Left kidney (tissue), 2 donors: ENCODE data around the gene SELENOH. TPM values are rescaled to one million over a fixed set of nuclear protein-coding genes. Genes with fewer than 3 reads are reported as not detected.
A peak's percentile ranks its signal among the peaks of the same experiment; 100 is the strongest.

ENCODE experiments used
- DNase-seq: peaks from one replicate; pipeline ENCODE4 v3.0.0-alpha.2; 2013
- polyA plus RNA-seq: library from polyadenylated mRNA; unstranded; fragments of 120-200 nt; gene quantifications from one replicate; pipeline ENCODE4 v1.2.1, GENCODE V29; 2013; ENCODE audit not compliant: insufficient read length

SELENOH gene
- polyA plus RNA-seq, 1 donor, result 97.0 TPM

DNA sequence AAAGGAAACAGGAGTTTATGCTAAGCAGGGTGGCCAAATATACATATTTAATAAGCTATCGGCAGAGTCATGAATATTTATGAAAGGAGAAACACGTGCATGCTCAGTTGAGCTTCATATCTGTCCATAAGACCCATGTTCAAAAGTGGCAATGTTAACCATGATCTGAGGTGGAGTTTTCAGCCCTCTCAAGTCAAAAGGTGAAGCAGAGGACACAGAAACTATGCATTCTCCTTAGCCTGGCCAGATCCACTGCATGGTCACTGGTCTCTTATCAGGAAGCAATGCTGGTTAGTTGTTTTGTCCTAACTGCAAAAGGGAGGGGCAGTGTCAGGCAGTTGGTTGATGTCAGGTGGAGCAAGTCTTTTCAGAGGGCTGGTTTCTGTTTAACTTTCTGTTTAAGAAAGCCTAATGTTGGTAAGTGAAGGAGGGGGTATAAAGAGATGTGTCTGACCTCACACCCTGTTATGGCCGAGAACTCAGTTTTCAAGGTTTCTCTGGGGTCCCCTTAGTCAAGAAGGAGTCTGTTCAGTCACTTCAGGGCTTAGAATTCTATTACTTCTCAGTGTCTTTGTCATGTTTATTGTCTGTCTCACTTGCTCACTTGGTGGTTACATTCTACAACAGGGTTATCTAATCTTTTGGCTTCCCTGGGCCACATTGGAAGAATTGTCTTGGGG is 5.5 kb upstream of the SELENOH start:
- DNase-seq, result no peak

DNA sequence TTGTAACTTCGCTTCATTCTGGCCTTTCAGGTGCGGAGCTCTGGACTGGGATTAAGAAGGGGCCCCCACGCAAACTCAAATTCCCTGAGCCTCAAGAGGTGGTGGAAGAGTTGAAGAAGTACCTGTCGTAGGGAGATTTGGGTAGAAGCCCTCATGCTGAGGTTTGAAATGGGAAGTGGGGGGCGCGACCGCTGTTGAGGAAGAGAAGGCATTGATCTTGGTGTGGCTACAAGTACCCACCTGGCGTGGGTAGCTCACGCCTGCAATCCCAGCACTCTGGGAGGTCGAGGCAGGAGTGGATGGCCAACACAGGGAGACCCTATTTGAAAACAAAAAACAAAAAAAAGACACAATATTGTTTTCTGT is 779 bp downstream of the SELENOH start:
- no peak for DNase-seq

DNA sequence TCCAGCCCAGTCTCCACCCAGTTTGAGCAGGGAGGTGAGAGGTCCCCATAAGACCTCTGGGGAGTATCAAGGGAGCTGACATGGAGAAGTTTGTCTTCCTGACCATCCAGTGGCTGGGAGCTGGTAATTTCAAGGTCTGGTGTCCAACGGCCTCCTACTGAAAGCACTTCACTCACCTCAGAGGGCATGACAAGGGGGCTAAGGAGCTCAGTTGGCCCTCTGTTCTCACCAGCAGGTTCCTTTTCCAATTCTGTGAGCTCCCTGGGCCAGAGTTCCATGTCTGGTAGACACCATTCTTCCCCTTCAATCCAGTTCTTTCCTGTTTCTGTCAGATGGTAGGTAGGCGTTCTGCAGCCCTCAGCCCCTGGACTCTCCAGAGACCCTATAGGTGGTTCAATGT is 3.1 kb downstream of the SELENOH start:
- no peak for DNase-seq

DNA sequence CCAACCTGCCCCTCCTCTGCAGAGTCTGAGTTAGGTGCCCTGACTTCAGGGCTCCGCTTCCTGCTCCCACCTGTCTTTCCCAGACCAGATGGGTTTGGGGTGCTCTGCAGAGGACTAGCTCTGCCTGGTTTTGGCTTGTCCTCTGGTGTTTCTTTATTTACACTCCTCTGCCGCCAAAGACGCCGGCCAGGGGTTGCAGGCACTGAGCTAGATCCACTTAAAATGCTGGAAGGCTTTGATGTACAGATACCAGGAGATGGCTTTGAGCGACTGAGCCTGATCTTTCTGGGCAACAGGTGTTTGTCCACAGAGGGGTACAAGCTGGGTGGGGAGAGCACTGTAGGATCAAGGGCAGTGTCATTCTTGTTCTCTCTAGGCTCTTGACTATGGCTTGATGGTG is 3.9 kb downstream of the SELENOH start:
- DNase-seq, result no peak

DNA sequence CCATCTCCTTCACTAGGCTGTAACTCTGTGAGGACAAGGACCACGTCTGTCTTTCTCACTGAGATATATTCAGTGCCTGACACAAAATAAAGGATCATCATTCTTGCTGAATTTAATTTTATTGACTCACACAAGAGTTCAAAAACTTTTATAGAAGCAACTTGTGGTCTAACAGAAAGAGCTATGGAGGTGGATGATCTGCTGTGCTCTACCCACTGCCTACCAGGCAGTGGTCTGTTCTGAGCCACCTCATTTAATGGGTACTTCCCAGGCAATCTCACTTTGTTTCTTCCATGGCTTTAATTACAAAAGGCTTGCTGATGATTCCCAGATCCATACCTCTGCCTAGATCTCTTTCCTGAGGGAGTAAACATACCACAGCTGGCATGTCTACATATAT is 5.6 kb downstream of the SELENOH start:
- DNase-seq, result no peak

DNA sequence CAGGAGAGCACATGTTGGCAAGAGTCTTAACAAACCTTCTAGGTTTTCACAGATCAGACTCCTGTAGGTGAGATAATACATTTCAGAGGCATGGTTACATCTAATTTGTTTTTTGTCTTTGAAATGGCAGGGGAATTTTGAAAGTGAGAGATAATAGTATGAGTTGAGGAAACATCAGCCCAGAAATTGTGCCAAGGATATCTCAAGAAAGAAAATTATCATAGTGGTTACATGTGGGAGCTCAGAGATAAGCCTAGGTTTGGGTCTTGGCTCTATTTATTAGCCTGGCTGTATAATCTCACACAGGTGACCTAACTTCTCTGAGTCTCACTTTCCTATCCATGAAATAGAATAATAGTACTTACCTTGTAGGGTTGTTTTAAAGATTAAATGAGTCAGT is 9.9 kb downstream of the SELENOH start:
- no peak for DNase-seq

DNA sequence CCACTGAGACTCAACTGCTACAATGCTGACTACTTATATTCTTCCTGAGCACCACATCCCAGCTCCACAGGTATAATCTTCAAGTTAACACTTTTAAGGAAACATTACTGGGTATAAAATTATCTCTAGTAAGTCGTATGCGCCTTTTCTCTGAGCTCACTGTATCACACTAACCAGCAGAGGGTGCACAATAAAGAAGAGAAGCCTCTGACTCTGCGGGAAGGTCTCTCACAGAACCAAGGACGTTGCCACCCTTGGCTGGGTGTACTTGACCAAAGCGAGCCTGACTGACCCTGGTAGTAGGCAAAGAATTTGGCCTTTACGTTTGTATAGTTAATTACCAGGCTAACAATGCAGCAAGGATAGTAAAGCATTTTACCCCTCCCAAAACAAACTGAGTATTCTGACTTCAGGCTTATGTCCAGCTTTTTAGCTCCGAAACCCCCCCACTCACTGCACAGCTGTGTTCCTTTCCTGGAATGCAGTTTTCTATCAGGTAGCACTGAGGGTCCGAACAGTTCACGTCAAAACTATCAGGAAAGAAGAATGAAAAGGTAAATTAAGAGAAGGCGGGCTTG is 10.5 kb downstream of the SELENOH start, which contains the start of gene BTBD18:
TSS of gene BTBD18 (minus strand) at position 144 of the 578 bp plus-strand sequence. CDS start 631 bp downstream, outside the sequence.
- DNase-seq, result no peak

DNA sequence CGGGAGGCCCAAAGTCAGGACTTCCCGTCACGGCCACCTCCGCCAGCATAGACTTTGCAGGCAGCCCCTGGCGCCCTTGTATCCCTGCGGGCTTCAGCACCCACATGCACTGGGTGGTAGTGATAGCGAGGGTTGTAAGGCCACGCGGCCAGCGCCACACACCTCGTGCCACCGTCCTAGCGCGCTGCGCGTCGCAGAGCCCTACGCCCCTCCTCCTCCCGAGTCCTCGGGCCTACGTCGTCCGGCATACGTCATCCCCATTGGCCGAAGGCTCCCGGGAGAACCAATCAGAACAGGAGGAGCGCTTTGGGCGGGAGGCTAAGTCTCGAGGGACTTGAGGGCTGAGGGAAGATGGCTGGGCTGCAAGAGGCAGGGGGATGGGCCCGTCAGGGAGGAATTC is 11.7 kb downstream of the SELENOH start:
- DNase-seq, result no peak

DNA sequence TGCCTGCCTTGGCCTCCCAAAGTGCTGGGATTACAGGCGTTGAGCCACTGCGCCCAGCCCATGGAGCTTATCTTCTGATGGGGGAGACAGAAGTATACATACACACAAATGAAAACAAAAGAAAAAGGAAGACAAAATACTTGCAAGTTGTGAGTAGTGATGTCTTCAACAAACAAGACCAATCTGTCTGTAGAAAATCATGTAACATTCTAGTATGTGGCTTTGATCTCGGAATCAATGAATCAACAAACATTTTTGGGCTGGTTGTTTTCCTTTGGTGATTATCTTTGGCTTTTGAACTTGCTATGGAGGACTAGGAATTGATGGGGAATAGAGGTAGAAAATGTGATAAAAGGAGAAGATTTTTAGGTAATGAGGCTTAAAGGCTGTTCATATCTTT is 16.9 kb downstream of the SELENOH start:
- no peak for DNase-seq

DNA sequence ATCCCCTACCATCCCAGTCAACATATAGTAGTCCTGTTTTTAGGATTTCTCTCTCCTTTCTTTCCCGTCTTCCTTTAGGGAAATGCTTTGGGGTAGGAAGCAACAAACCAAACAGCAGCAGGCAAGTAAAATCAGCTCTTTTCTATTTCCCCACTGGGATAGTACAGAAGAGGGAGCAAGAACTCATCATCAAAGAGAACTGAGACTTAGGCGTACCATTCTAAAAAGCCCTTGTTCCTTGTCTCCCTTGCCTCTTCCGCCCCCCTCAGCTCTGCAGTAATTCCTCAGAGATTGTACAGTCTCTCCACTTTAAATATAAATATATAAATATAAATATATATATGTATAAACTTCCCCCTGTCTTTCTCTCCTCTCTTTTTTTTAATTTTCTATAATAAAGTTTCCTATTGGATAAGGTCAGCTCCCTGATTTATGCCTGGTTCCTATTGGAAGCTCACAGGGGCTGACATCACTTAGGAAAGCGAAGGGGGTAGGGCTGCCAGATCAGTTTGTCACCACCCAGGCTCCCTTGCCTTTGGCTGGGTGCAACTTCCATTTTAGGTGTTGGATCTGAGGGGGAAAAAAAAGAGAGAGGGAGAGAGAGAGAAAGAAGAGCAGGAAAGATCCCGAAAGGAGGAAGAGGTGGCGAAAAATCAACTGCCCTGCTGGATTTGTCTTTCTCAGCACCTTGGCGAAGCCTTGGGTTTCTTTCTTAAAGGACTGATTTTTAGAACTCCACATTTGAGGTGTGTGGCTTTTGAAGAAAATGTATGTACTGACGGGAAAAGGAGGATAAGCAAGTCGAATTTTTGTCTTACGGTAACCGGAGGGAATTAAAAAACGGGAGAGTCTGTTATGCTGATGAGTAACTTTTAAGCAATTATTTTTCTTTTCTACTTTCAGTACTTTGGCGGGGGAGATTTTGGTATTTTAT is 20.3 kb downstream of the SELENOH start, which contains the start of gene CTNND1:
TSS of gene CTNND1 (plus strand) at position 502 of the 934 bp plus-strand sequence. CDS start 29,677 bp downstream, outside the sequence.
- peak; percentile 97 for DNase-seq

DNA sequence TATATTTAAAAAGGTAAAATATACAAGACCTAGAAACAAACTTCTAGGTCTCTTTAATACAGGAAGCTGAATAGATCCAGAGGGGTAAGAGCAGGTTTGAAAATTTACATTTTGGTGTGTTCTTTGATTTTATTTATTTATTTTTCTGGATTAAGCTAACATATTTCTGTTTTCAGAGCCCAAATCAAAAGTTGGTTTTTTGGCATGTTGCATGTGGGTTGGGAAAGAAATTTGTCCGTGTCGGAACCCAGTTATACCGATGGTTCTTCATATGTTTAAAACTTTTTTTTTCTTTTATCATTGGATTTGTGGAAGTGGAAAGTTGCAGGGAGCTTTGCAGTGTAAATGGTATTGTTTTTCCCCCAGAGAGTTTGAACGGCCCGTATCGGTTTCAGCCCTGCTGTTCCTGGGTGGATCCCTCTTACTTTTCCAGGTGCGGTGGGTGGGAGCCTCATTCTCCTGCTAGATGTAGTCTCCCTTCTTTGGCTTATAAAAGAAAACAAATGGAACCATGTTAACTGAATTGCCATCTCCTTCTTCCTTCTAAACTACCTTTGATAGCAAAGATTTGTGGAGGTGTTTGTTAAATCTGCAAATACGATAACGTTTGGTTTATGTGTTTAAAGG is 21.1 kb downstream of the SELENOH start:
- peak; percentile 50 for DNase-seq

DNA sequence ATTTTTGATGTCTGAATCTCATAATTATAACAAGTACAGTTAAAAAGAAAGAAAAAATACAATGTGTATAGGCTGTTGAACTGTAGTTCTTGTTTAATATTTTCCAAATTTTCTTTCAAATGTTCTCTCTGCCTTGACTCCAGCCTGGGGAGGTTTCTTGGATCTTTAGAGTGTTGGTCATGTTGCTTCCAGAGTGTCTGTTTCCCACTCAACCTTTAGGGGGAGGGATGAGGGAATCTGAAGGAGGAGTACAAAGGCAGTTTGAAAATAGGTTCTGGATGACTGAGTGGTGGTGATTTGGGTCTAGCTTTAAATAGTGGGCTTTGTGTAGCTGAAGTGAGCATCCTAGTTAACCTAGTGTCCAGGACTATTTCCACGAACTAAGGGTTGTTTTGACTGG is 22.3 kb downstream of the SELENOH start:
- DNase-seq, result peak; percentile 84

DNA sequence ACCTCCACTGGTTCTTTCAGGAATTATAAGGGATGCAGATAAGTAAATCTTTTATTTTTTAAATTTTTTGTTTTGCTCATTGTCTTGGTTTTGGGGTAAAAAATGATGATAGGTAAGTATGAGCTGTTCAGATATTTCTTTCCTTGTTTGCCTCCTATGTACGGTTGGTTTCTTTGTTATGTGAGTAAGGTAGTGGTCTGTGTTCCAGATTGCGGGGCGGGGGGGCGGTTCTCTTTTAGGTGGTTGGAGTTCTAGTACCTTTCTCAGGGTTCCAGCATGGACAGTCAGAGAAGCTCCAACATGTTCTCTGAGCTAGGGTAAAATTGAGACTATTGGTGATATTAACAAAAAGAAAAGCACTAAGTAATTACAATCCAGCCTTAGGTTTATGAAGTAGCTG is 22.7 kb downstream of the SELENOH start:
- DNase-seq, result no peak

DNA sequence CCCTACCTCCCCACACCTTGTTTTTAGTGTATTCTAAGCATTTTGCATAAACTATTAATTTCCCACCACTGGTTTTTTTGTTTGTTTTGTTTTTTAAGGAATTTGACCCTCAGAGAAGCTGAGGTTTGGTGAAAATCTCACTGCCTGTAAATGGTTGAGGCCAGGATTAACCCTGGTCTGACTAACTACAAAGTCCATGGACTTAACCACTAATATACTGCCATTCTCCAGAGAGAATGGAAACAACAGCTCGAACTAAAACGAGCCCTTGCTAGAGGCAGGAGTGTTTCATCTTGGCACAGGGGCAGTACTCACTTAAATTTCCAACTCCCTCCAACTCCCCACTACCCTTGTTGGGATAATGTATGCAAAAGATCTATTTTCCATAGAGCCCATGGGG is 23.3 kb downstream of the SELENOH start:
- DNase-seq, result no peak

DNA sequence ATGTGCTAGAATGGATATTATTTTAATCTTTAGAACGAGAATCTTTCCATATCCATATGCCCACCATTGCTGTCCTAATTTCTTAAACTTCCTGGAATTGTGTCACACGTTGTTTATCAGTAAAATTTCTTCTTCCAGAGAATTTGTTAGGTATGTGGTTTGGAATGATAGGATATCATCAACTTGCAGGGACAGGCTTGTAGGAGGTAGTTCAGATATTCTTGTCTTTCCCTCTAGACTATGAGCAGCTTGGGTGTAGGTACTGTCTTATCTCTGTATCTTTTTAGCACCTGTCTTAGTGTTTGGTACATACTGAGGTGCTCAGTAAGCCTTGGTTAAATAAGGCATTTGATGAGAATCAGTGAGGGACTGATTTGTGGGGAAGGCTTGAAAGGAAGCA is 23.7 kb downstream of the SELENOH start:
- no peak for DNase-seq

DNA sequence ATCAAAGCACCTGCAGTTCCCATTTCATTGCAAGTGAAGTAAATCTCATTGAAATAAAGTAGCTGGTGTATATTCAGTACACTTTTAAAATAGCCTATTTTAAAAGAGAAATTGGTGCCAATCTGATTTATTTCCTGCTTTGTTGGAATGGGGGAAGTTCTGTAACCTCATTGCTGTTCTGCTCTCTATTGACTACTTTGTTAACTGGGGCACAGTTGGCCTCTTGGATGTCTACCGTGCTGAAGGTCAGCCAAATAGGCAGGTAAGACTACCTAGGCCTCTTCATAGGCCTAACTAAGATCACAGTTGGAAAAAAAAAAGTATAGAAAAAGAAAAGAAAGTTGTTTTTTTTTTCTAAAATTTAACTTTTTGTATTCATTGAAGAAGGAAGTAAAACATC is 29.5 kb downstream of the SELENOH start:
- no peak for DNase-seq

DNA sequence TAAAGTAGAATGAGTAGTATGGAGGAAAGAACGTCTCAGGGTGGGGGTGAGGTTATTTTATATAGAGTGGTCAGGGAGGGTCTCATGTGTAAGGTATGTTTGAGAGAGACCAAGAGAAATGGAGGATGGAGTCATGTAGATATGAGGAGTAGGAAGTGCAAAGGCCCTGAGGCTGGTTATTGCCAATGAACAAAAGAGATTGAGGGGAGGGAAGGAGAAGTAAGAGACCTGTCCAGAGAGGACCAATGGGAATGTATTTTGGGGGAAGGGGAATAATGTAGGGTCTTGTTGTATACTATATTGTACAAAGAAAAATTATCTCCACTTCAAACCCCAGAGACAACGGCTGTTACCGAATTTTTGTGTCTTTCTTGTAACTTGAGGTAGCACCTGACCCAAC is 30.1 kb downstream of the SELENOH start:
- DNase-seq, result no peak

DNA sequence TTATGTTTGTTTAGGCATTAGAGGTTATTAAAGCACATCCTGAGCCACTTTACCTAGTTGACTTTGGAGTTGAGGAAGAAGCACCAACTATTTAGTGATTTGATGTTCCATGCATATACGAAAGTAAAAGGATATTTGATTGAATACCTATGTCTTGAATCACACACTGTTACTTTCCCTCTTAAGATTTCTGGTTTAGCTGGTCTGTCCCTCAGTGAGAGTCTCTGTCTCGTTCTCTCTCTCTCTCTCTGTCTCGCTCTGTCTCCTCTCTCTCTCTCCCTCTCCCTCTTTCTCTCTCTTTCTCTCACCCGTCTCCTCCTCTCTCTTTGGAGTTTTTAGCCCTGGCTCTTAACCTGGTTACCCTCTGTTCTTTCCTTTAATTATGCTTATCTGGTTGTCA is 31.3 kb downstream of the SELENOH start:
- DNase-seq, result no peak

DNA sequence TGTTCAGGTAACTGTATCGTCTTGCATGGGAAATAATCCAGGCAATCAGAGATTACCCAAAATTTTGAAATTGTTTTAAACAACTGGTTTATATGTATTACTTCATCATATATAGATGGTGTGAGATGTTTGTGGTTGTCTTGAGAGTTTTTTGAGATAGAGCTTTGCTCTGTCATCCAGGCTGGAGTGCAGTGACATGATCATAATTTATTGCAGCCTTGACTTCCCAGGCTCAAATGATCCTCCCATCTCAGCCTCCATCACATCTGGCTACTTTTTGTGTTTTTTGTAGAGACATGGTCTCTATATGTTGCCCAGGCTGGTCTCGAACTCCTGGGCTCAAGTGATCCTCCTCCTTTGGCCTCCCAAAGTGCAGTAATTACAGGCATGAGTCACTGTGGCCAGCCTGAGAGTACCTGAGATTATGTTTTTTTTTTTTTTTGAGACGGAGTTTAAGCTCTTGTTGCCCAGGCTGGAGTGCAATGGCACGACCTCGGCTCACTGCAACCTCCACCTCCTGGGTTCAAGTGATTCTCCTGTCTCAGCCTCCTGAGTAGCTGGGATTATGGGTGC is 31.8 kb downstream of the SELENOH start:
- DNase-seq, result no peak

DNA sequence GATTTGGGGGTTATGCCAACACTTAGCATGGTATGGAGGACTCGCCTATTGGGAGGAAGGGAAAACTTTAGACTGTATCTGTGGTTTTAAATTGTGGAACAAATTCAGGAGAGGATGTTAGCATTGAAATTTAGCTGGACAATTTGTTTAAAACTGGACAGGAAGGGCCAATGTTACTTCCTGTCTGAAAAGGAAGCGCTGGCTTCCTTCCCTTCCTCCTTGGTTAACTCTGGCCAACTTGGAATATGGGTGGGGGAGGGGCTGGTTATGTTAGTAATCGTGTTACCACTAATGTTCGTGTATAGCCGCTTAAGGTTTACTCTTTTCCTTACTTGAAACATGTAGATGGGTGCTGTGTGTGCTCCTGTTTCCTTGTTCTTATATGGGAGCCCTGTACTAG is 34.2 kb downstream of the SELENOH start:
- DNase-seq, result no peak

DNA sequence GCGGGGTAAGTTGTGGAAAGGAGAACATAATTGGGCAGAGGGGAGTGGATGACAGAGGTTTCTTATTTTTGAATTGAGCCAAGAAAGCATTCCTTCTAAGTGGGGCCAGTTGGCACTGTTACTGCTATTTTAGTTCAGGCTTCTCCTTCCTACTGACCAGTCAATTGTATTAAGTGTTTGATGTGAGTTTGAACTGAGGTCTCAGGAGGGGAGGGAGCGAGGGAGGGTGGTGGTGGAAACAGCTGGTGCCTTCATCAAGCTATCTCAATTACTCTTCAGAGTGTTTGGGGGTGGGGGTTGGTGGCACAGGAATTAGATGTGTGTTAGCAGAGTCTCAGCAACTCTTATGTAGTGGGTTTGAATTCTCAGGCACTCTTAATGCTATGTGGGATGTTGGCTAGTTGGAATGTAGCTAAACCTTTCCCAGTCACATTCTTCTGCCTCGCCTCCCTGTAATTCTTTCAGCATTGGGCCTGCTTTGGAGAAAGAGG is 34.8 kb downstream of the SELENOH start:
- DNase-seq, result no peak
